HCT116 (cell line): ENCODE results near the gene BCKDK. TPM values are rescaled to one million over a fixed set of nuclear protein-coding genes. Genes with fewer than 3 reads are reported as not detected.

ENCODE experiments used
- ATAC-seq: fragments of 200-7000 bp; cut with Tn5 transposase; 2 replicates; pipeline ENCODE4 v1.9.1; 2020; ENCODE audit warnings: mild to moderate bottlenecking, moderate library complexity
- BruUV-seq: library from RNA; stranded (reverse); fragments of 400-500 nt; replicated peaks from 2 replicates; lab custom pipeline; 2021; lab: Mats Ljungman, UMichigan
- CTCF ChIA-PET: fragments of 300-600 bp; sonication (Branson Sonifier 250); formaldehyde crosslinking; loops from one replicate; lab custom pipeline; 2021; ENCODE audit warnings: antibody characterized with exemption; lab: Charles Lee
- POLR2A ChIA-PET: fragments of 300-600, 350-600 bp; sonication (Branson Sonifier 250); formaldehyde crosslinking; loops from one replicate; lab custom pipeline; 2021; ENCODE audit warnings: antibody characterized with exemption; lab: Charles Lee
- RAD21 ChIA-PET, 2 experiments: fragments of 300-600 bp; sonication (Branson Sonifier 250); formaldehyde crosslinking; loops; one replicate each; lab custom pipeline; 2023; ENCODE audit warnings: low total read pairs in 2 of 2; ENCODE audit not compliant: uncharacterized antibody in 2 of 2, unreplicated experiment in 2 of 2, low non-redundant PET in 1 of 2; lab: Charles Lee
- DNase-seq: peaks from one replicate; pipeline ENCODE4 v3.0.0-alpha.2; 2010; ENCODE audit warnings: low read depth, low spot score
- H2AFZ ChIP-seq: fragments of 200-600 bp; shearing (Covaris generic), sonication (generic); 2 replicates; pipeline ENCODE4 v1.6.1; 2017; ENCODE audit warnings: low read depth, mixed run types, mixed read lengths, antibody characterized with exemption, low read length; ENCODE audit not compliant: poor library complexity, severe bottlenecking
- H3K27ac ChIP-seq: 2 replicates; pipeline ENCODE4 v1.5.1; 2012; ENCODE audit warnings: low read depth, low read length
- H3K27me3 ChIP-seq: fragments of 200-600 bp; sonication (generic); 2 replicates; pipeline ENCODE4 v1.6.1; 2016; ENCODE audit warnings: mixed run types, low read length, mixed read lengths; ENCODE audit not compliant: insufficient read depth
- H3K36me3 ChIP-seq, 2 experiments: fragments of 200-500 bp in 1 of 2; fragments of 200-600 bp in 1 of 2; sonication (Bioruptor generic) in 1 of 2; sonication (generic) in 1 of 2; 2 replicates each; pipeline versions ENCODE4 v1.5.1 to v1.6.1; 2014 to 2016; ENCODE audit warnings: low read length in 2 of 2, inconsistent platforms in 1 of 2, mixed read lengths in 1 of 2, mixed run types in 1 of 2; ENCODE audit not compliant: insufficient read depth in 2 of 2, control insufficient read depth in 1 of 2
- H3K4me1 ChIP-seq, 2 experiments: fragments of 200-600 bp in 1 of 2; sonication (generic) in 1 of 2; 2 replicates each; pipeline versions ENCODE4 v1.5.1 to v1.6.1; 2012 to 2017; ENCODE audit warnings: low read length in 2 of 2, inconsistent platforms in 1 of 2, mild to moderate bottlenecking in 1 of 2, mixed read lengths in 1 of 2, mixed run types in 1 of 2, moderate library complexity in 1 of 2; ENCODE audit not compliant: insufficient read depth in 2 of 2, control insufficient read depth in 1 of 2
- H3K4me2 ChIP-seq: fragments of 200-600 bp; sonication (generic); 2 replicates; pipeline ENCODE4 v1.6.1; 2017; ENCODE audit warnings: mixed run types, low read length, mixed read lengths
- H3K4me3 ChIP-seq, 2 experiments: fragments of 200-600 bp in 1 of 2; sonication (generic) in 1 of 2; replicated peaks in 1 of 2; 2 replicates each; pipeline ENCODE4 v1.5.1; 2011 to 2016; ENCODE audit warnings: low read length in 2 of 2, control low read depth in 1 of 2, low read depth in 1 of 2, mild to moderate bottlenecking in 1 of 2, mixed read lengths in 1 of 2, mixed run types in 1 of 2
- H3K79me2 ChIP-seq: fragments of 200-600 bp; sonication (generic); 2 replicates; pipeline ENCODE4 v1.6.1; 2017; ENCODE audit warnings: mild to moderate bottlenecking, mixed run types, low read length, moderate library complexity, mixed read lengths; ENCODE audit not compliant: insufficient read depth
- H3K9ac ChIP-seq: fragments of 200-600 bp; sonication (generic); 2 replicates; pipeline ENCODE4 v1.6.1; 2016; ENCODE audit warnings: low read length, mixed read lengths
- H3K9me2 ChIP-seq: fragments of 200-600 bp; sonication (generic), shearing (Covaris generic); 2 replicates; pipeline ENCODE4 v1.6.1; 2017; ENCODE audit warnings: mixed run types, mild to moderate bottlenecking, moderate library complexity; ENCODE audit not compliant: insufficient read depth
- H3K9me3 ChIP-seq, 2 experiments: fragments of 200-500 bp in 1 of 2; fragments of 200-600 bp in 1 of 2; sonication (Bioruptor generic) in 1 of 2; sonication (generic) in 1 of 2; 2 replicates each; pipeline ENCODE4 v1.6.1; 2014 to 2017; ENCODE audit warnings: low read length in 2 of 2, mixed read lengths in 2 of 2, inconsistent platforms in 1 of 2, low read depth in 1 of 2, mild to moderate bottlenecking in 1 of 2, mixed run types in 1 of 2, moderate library complexity in 1 of 2; ENCODE audit not compliant: control insufficient read depth in 1 of 2, insufficient read depth in 1 of 2
- H4K20me1 ChIP-seq: fragments of 200-600 bp; sonication (generic), shearing (Covaris generic); 2 replicates; pipeline ENCODE4 v1.6.1; 2017; ENCODE audit warnings: mixed run types, mild to moderate bottlenecking, moderate library complexity; ENCODE audit not compliant: insufficient read depth
- CEBPB ChIP-seq: IDR thresholded peaks from 2 replicates; pipeline ENCODE4 v1.6.1; 2012; ENCODE audit warnings: low read depth
- CTCF ChIP-seq, 3 experiments: fragments of 200-600 bp in 1 of 3; sonication (generic) in 1 of 3; IDR thresholded peaks in 2 of 3; conservative IDR thresholded peaks in 1 of 3; 2 replicates each; pipeline ENCODE4 v1.5.1; 2012 to 2017; ENCODE audit warnings: low read depth in 2 of 3, low read length in 2 of 3, antibody characterized with exemption in 1 of 3, borderline replicate concordance in 1 of 3, control low read depth in 1 of 3, mild to moderate bottlenecking in 1 of 3, mixed read lengths in 1 of 3, mixed run types in 1 of 3, moderate library complexity in 1 of 3; ENCODE audit not compliant: insufficient read depth in 1 of 3
- EZH2 ChIP-seq: fragments of 200-600 bp; sonication (generic); IDR thresholded peaks from 2 replicates; pipeline ENCODE4 v1.6.1; 2017; ENCODE audit warnings: antibody characterized with exemption, mixed run types
- FOSL1 ChIP-seq: IDR thresholded peaks from 2 replicates; pipeline ENCODE4 v1.6.1; 2012; ENCODE audit warnings: low read depth
- JUND ChIP-seq: IDR thresholded peaks from 2 replicates; pipeline ENCODE4 v1.6.1; 2012
- MAX ChIP-seq: IDR thresholded peaks from 2 replicates; pipeline ENCODE4 v1.6.1; 2012
- POLR2AphosphoS5 ChIP-seq: IDR thresholded peaks from 2 replicates; pipeline ENCODE4 v1.6.1; 2011; ENCODE audit warnings: mild to moderate bottlenecking, low read depth, low read length, moderate library complexity
- RAD21 ChIP-seq: IDR thresholded peaks from 2 replicates; pipeline ENCODE4 v1.6.1; 2012; ENCODE audit warnings: low read depth, mild to moderate bottlenecking
- SRF ChIP-seq: IDR thresholded peaks from 2 replicates; pipeline ENCODE4 v1.6.1; 2012; ENCODE audit warnings: low read depth
- TCF7L2 ChIP-seq: IDR thresholded peaks from 2 replicates; pipeline ENCODE4 v1.7.0; 2011; ENCODE audit warnings: borderline replicate concordance, inconsistent platforms; ENCODE audit not compliant: insufficient read depth, insufficient read length; ENCODE audit errors: extremely low read depth
- YY1 ChIP-seq: IDR thresholded peaks from 2 replicates; pipeline ENCODE4 v1.6.1; 2011; ENCODE audit warnings: low read length, low read depth, moderate library complexity, mild to moderate bottlenecking; ENCODE audit not compliant: insufficient replicate concordance; ENCODE audit errors: extremely low read depth
- ZFX ChIP-seq: fragments of 450-650 bp; IDR thresholded peaks from 2 replicates; pipeline ENCODE4 v1.6.1; 2017
- ZNF274 ChIP-seq: fragments of 200-500 bp; sonication (Bioruptor generic); IDR thresholded peaks from 2 replicates; pipeline ENCODE4 v1.6.1; 2014; ENCODE audit warnings: mild to moderate bottlenecking, low read depth, low read length, inconsistent platforms
- intact Hi-C: fragments of 100-400 bp; cut with micrococcal nuclease; formaldehyde crosslinking; loops from 2 replicates; pipeline ENCODE4 v1.10.0; 2022
- total RNA-seq: library from RNA; stranded (reverse); gene quantifications from one replicate; pipeline ENCODE4 v1.2.1, GENCODE V29; 2021; ENCODE audit not compliant: unreplicated experiment
- TF ChIP-seq, protein P1 (sequence below): IDR thresholded peaks from 2 replicates; pipeline ENCODE4 v1.6.1; 2012; ENCODE audit warnings: low read depth

BCKDK gene
- total RNA-seq, 1 experiment from 2014 or later, result 60.7 TPM

DNA sequence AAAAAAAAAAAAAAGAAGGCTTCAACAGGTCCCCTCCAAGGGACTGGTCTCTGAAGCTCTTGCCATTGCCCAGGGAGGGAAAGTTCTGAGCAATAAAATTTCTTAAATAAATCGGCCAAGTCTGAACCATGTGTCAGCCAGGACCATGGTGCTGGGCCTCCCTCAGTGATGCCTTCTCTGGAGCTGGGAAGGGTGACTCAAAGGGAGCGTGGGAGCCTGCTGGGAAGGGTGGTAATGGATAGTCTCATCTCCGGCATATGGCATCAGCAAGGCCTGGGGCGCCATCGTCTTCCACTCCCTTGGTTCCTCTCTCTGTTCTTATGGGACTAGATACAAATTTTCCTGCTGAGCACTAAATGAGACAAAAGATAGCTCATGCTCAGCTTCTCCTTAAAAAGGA is 15.9 kb upstream of the BCKDK start:
- TF ChIP-seq ZFX (no peak), JUND (no peak), POLR2AphosphoS5 (no peak), MAX (no peak), CTCF (IDR thresholded peaks at IDR 0.05 in 2 of 3, conservative IDR thresholded peaks at IDR 0.05 in 1 of 3; ENCODE audit: borderline replicate concordance in 1 of 3, insufficient read depth in 1 of 3, low read depth in 2 of 3, low read length in 2 of 3) (no peak), YY1 (no peak), CEBPB (no peak), SRF (no peak), EZH2 (no peak), TCF7L2 (no peak), ZNF274 (no peak), RAD21 (no peak), FOSL1 (no peak)
- TF ChIP-seq, protein P1, sequence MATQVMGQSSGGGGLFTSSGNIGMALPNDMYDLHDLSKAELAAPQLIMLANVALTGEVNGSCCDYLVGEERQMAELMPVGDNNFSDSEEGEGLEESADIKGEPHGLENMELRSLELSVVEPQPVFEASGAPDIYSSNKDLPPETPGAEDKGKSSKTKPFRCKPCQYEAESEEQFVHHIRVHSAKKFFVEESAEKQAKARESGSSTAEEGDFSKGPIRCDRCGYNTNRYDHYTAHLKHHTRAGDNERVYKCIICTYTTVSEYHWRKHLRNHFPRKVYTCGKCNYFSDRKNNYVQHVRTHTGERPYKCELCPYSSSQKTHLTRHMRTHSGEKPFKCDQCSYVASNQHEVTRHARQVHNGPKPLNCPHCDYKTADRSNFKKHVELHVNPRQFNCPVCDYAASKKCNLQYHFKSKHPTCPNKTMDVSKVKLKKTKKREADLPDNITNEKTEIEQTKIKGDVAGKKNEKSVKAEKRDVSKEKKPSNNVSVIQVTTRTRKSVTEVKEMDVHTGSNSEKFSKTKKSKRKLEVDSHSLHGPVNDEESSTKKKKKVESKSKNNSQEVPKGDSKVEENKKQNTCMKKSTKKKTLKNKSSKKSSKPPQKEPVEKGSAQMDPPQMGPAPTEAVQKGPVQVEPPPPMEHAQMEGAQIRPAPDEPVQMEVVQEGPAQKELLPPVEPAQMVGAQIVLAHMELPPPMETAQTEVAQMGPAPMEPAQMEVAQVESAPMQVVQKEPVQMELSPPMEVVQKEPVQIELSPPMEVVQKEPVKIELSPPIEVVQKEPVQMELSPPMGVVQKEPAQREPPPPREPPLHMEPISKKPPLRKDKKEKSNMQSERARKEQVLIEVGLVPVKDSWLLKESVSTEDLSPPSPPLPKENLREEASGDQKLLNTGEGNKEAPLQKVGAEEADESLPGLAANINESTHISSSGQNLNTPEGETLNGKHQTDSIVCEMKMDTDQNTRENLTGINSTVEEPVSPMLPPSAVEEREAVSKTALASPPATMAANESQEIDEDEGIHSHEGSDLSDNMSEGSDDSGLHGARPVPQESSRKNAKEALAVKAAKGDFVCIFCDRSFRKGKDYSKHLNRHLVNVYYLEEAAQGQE, result no peak
- Histone ChIP-seq H3K27me3 (no peaks in the 10 kb centered on the region), H2AFZ (no peak overlapping the region), H3K27ac (peak overlapping the region; percentile 27; the same call in 1 of the 2 replicates), H3K4me1 (peaks cover 13 to 27% of the 10 kb centered on the region in 2 experiments), H3K79me2 (peaks cover 36% of the 10 kb centered on the region), H3K4me2 (peak overlapping the region; percentile 99; the same call in 1 of the 2 replicates), H3K4me3 (no peak overlapping the region), H3K9ac (no peak overlapping the region), H3K9me2 (no peaks in the 10 kb centered on the region), H3K9me3 (no peaks in the 10 kb centered on the region), H3K36me3 (peaks cover 0 to 8% of the 10 kb centered on the region in 2 experiments; a peak in 3 of 4 replicates), H4K20me1 (no peaks in the 10 kb centered on the region)
- POLR2A ChIA-PET, result interaction anchor here (1.2 to 4.7 kb wide), 3 partner anchors 18 to 25 kb away, joined by 4 to 17 read pairs (median 8); partner anchors contain the start of genes KAT8, ZNF646 and ZNF668
- CTCF ChIA-PET, result interaction anchor here (0.6 to 1.5 kb wide), 3 partner anchors 18 to 107 kb away, joined by 3 to 8 read pairs (median 5); partner anchors contain the start of genes HSD3B7, ZNF646 and ZNF668
- DNase-seq (no peak), ATAC-seq (no peak)
- RAD21 ChIA-PET, result no interaction called here
- BruUV-seq, result no TSS peak
- intact Hi-C loops, result loop anchor here (5.0 to 10.0 kb wide), 2 partner anchors 95 to 138 kb away; partner anchors contain the start of gene SETD1A
